Neutrophil (primary cell): Measurements from ENCODE around the gene GPR84.
A peak's percentile ranks its signal among the peaks of the same experiment; 100 is the strongest.

Experiments used
- H3K27ac ChIP-seq: fragments of 200-600 bp; sonication (generic); 2 replicates; pipeline ENCODE4 v1.5.1; 2016; ENCODE audit warnings: mild to moderate bottlenecking, moderate library complexity
- H3K27me3 ChIP-seq: fragments of 200-600 bp; sonication (generic); 2 replicates; pipeline ENCODE4 v1.6.0; 2016; ENCODE audit warnings: mild to moderate bottlenecking
- H3K36me3 ChIP-seq: fragments of 200-600 bp; sonication (generic); 2 replicates; pipeline ENCODE4 v1.5.1; 2017
- H3K4me1 ChIP-seq, 2 experiments: fragments of 200-600 bp in 1 of 2; sonication (generic) in 1 of 2; 1 replicate in 1 of 2; 2 replicates in 1 of 2; pipeline versions ENCODE4 v1.5.1 to v1.6.1; 2013 to 2016; ENCODE audit warnings: low read depth in 1 of 2, low read length in 1 of 2, mild to moderate bottlenecking in 1 of 2, moderate library complexity in 1 of 2; ENCODE audit not compliant: control insufficient read depth in 1 of 2, insufficient read depth in 1 of 2
- H3K4me3 ChIP-seq, 2 experiments: fragments of 200-600 bp in 1 of 2; sonication (generic) in 1 of 2; 1 replicate in 1 of 2; 2 replicates in 1 of 2; pipeline ENCODE4 v1.5.1; 2013 to 2016; ENCODE audit warnings: low read depth in 1 of 2, low read length in 1 of 2, mild to moderate bottlenecking in 1 of 2, moderate library complexity in 1 of 2
- H3K9me3 ChIP-seq: fragments of 200-600 bp; sonication (generic); 2 replicates; pipeline ENCODE4 v1.5.1; 2016
- TF ChIP-seq, protein P1 (sequence below): fragments of 200-600 bp; sonication (generic); IDR thresholded peaks from 2 replicates; pipeline ENCODE4 v1.5.1; 2016; ENCODE audit warnings: antibody characterized with exemption

The GPR84 gene

DNA sequence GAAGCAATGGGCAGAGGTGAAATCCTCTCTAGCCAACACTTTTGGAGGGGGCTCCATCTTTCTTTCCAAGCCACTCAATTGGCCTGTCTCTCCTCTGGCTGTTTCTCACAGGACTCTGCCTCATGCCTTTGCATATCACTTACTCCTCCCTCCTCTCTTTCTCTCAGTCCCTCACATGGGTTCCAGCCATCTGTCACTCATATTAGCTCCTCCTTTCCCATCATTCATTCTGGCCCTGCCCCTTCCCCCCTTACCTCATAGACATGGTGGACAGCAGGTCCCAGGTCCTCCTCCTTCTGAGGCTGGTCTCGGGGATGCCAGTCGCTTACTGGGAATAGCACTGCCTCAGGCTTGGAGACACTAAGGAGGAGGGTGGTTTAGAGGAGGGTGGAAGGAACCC is 36.8 kb upstream of the GPR84 start:
- Histone ChIP-seq H3K27me3 (no peaks in the 10 kb centered on the region), H3K36me3 (peaks cover 100% of the 10 kb centered on the region), H3K27ac (peak overlapping the region; percentile 45), H3K4me1 (peaks cover 3 to 6% of the 10 kb centered on the region in 2 experiments), H3K9me3 (no peaks in the 10 kb centered on the region), H3K4me3 (no peak overlapping the region)
- TF ChIP-seq, protein P1, sequence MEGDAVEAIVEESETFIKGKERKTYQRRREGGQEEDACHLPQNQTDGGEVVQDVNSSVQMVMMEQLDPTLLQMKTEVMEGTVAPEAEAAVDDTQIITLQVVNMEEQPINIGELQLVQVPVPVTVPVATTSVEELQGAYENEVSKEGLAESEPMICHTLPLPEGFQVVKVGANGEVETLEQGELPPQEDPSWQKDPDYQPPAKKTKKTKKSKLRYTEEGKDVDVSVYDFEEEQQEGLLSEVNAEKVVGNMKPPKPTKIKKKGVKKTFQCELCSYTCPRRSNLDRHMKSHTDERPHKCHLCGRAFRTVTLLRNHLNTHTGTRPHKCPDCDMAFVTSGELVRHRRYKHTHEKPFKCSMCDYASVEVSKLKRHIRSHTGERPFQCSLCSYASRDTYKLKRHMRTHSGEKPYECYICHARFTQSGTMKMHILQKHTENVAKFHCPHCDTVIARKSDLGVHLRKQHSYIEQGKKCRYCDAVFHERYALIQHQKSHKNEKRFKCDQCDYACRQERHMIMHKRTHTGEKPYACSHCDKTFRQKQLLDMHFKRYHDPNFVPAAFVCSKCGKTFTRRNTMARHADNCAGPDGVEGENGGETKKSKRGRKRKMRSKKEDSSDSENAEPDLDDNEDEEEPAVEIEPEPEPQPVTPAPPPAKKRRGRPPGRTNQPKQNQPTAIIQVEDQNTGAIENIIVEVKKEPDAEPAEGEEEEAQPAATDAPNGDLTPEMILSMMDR, result no peak

- Histone ChIP-seq H3K4me3 (no peak overlapping the region), H3K9me3 (no peaks in the 10 kb centered on the region), H3K36me3 (peaks cover 100% of the 10 kb centered on the region), H3K27ac (peak overlapping the region; percentile 18), H3K27me3 (no peaks in the 10 kb centered on the region), H3K4me1 (peaks cover 2 to 3% of the 10 kb centered on the region in 2 experiments)
- TF ChIP-seq, protein P1, result peak; percentile 99
Observed at GRCh38 chr12:54398995-54399793, 34.9 kb upstream of the GPR84 start.

GRCh38 chr12:54398218-54398617 is 33.9 kb upstream of the GPR84 start:
- Histone ChIP-seq H3K27me3 (no peaks in the 10 kb centered on the region), H3K36me3 (peaks cover 99% of the 10 kb centered on the region), H3K4me3 (no peak overlapping the region), H3K4me1 (peaks cover 11 to 12% of the 10 kb centered on the region in 2 experiments), H3K27ac (no peak overlapping the region), H3K9me3 (no peaks in the 10 kb centered on the region)
- TF ChIP-seq, protein P1, result no peak

DNA sequence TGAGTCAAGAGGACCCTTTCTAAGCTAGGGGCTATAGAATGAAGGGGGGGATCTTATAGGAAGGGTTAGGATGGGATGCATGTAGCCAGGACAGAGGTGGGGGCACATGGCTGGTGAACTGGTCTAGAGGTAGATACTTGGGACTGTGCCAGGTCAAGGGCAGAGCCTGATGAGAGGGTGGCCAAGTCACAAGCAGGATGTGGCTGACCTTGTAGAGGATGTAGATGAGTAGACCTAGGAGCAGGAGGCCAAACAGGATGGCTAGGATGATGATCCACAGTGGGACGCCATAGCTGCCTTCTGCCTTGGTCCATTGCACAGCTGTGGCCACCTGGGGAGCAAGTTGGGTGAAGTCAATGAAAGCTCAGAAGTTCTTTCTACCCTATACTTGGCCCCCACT is 32.9 kb upstream of the GPR84 start:
- Histone ChIP-seq H3K36me3 (peaks cover 91% of the 10 kb centered on the region), H3K27ac (no peak overlapping the region), H3K4me3 (no peak overlapping the region), H3K27me3 (no peaks in the 10 kb centered on the region), H3K9me3 (no peaks in the 10 kb centered on the region), H3K4me1 (peaks cover 17 to 21% of the 10 kb centered on the region in 2 experiments)
- TF ChIP-seq, protein P1, result no peak

- H3K27ac ChIP-seq, result no peak overlapping the region
- TF ChIP-seq, protein P1, result no peak
- peaks cover 13% of the 10 kb centered on the region for H3K27me3 ChIP-seq
- H3K9me3 ChIP-seq, result no peaks in the 10 kb centered on the region
- H3K4me1 ChIP-seq, result peaks cover 31 to 32% of the 10 kb centered on the region in 2 experiments
- H3K36me3 ChIP-seq, result peaks cover 75% of the 10 kb centered on the region
- H3K4me3 ChIP-seq, result no peak overlapping the region
Observed at GRCh38 chr12:54395545-54395944, 31.3 kb upstream of the GPR84 start.
